Measurements from ENCODE around the gene FIG4. TPM values are rescaled to one million over a fixed set of nuclear protein-coding genes. Genes with fewer than 3 reads are reported as not detected.

Gene FIG4
- total and polyA plus RNA-seq, 2 of the 13 experiments (the other 11 are each of a cell fraction or from before 2014, with no cell fraction given): 5.5 to 7.9 TPM

GRCh38 chr6:109690737-109691621, at the start of gene FIG4, which contains the start of gene AK9 (continued):
- no peak for TF ChIP-seq ZNF414 (CRISPR knock-in tag; IDR thresholded peaks at IDR 0.05)
- no peak for TF ChIP-seq GTF2F1 (IDR thresholded peaks at IDR 0.05; ENCODE audit: low read length)
- no peak; the same call in 1 of the 2 replicates for TF ChIP-seq MAX (IDR thresholded peaks at IDR 0.05)
- TF ChIP-seq ATRX (CRISPR knock-in tag; IDR thresholded peaks at IDR 0.05; ENCODE audit: borderline replicate concordance): no peak
- TF ChIP-seq MYNN (CRISPR knock-in tag; IDR thresholded peaks at IDR 0.05; ENCODE audit: low read depth): no peak
- TF ChIP-seq SP2 (CRISPR knock-in tag; IDR thresholded peaks at IDR 0.05): no peak
- TF ChIP-seq GRHL1 (CRISPR knock-in tag; conservative IDR thresholded peaks at IDR 0.05): no peak
- TF ChIP-seq ZZZ3 (CRISPR knock-in tag; IDR thresholded peaks at IDR 0.05; ENCODE audit: borderline replicate concordance): peak; percentile 80; the same call in 1 of the 2 replicates
- TF ChIP-seq ZNF547 (CRISPR knock-in tag; IDR thresholded peaks at IDR 0.05): peak; percentile 82
- TF ChIP-seq ZNF720 (CRISPR knock-in tag; IDR thresholded peaks at IDR 0.05): no peak
- TF ChIP-seq ZNF30 (CRISPR knock-in tag; IDR thresholded peaks at IDR 0.05): no peak
- peak; percentile 15; the same call in 1 of the 2 replicates for TF ChIP-seq ZNF331 (CRISPR knock-in tag; IDR thresholded peaks at IDR 0.05)
- TF ChIP-seq ZNF33B (CRISPR knock-in tag; IDR thresholded peaks at IDR 0.05): peak; percentile 41
- TF ChIP-seq ZEB1 (IDR thresholded peaks at IDR 0.05; ENCODE audit: insufficient replicate concordance, low read depth): no peak
- peak; percentile 62; the same call in 1 of the 2 replicates for TF ChIP-seq GMEB2 (CRISPR knock-in tag; IDR thresholded peaks at IDR 0.05; ENCODE audit: low read depth)
- no peak for TF ChIP-seq ZNF205 (CRISPR knock-in tag; IDR thresholded peaks at IDR 0.05)
- no peak for TF ChIP-seq FOXM1 (CRISPR knock-in tag; IDR thresholded peaks at IDR 0.05)
- TF ChIP-seq ONECUT2 (CRISPR knock-in tag; IDR thresholded peaks at IDR 0.05): no peak
- no peak for TF ChIP-seq TOPORS (CRISPR knock-in tag; IDR thresholded peaks at IDR 0.05)
- no peak for TF ChIP-seq PAX8 (CRISPR knock-in tag; IDR thresholded peaks at IDR 0.05; ENCODE audit: borderline replicate concordance)
- 0 out of 2 replicates have a peak, but pooled peaks have one; percentile 30 for TF ChIP-seq ZBTB10 (CRISPR knock-in tag; IDR thresholded peaks at IDR 0.05; ENCODE audit: borderline replicate concordance)
- TF ChIP-seq EZH2 (conservative IDR thresholded peaks at IDR 0.05; ENCODE audit: low read depth, low read length): no peak
- 0 out of 2 replicates have a peak, but pooled peaks have one; percentile 7 for TF ChIP-seq GATAD2A (CRISPR knock-in tag; IDR thresholded peaks at IDR 0.05)

Measured in HepG2 (cell line).